ENCODE results near the gene CRY2.
A peak's percentile ranks its signal among the peaks of the same experiment; 100 is the strongest.

- TF ChIP-seq CTCF (IDR thresholded peaks at IDR 0.05), result no peak
- TF ChIP-seq POLR2A (IDR thresholded peaks at IDR 0.05), result peak; percentile 58 to 83 (median 71)
Measured at GRCh38 chr11:45918331-45918941, 71.2 kb downstream of the CRY2 start.
